HEK293 (cell line): ENCODE measurements around the gene PABPN1L.

ENCODE experiments used
- CTCF ChIA-PET: fragments of 350-600 bp; formaldehyde crosslinking; extraction: SDS; loops from one replicate; lab custom pipeline; 2021; ENCODE audit warnings: antibody characterized with exemption; lab: Yijun Ruan, JAX
- POLR2A ChIA-PET: fragments of 300-600 bp; formaldehyde crosslinking; extraction: SDS; loops from one replicate; lab custom pipeline; 2020; ENCODE audit warnings: antibody characterized with exemption, inconsistent platforms; lab: Yijun Ruan, JAX
- H3K27ac ChIP-seq: fragments of 200-500 bp; sonication (Bioruptor generic); 2 replicates; pipeline ENCODE4 v1.5.1; 2014; ENCODE audit warnings: low read depth, low read length, control low read depth, inconsistent platforms; ENCODE audit errors: extremely low read depth
- H3K36me3 ChIP-seq, 2 experiments: fragments of 200-500 bp in 1 of 2; sonication (Bioruptor generic) in 1 of 2; 1 replicate in 1 of 2; 2 replicates in 1 of 2; pipeline ENCODE4 v1.5.1; 2014 to 2017; ENCODE audit warnings: inconsistent platforms in 2 of 2, low read length in 2 of 2; ENCODE audit not compliant: control insufficient read depth in 2 of 2, insufficient read depth in 1 of 2
- H3K4me1 ChIP-seq: fragments of 200-500 bp; sonication (Bioruptor generic); 2 replicates; pipeline ENCODE4 v1.5.1; 2014; ENCODE audit warnings: mild to moderate bottlenecking, low read length, inconsistent platforms; ENCODE audit not compliant: control insufficient read depth, insufficient read depth
- H3K4me3 ChIP-seq: 2 replicates; pipeline ENCODE4 v1.5.1; 2011; ENCODE audit warnings: low read depth, mild to moderate bottlenecking, control low read depth, low read length, moderate library complexity
- H3K9me3 ChIP-seq: fragments of 200-500 bp; sonication (Bioruptor generic); 2 replicates; pipeline ENCODE4 v1.5.1; 2014; ENCODE audit warnings: low read depth, low read length, inconsistent platforms; ENCODE audit not compliant: control insufficient read depth, insufficient read depth
- BCL11B ChIP-seq: fragments of 450-650 bp; formaldehyde crosslinking; IDR thresholded peaks from 2 replicates; pipeline ENCODE4 v1.5.1; 2016; ENCODE audit warnings: low read depth, missing biosample characterization, missing genetic modification characterization
- GLI4 ChIP-seq: fragments of 450-650 bp; formaldehyde crosslinking; IDR thresholded peaks from 2 replicates; pipeline ENCODE4 v1.5.1; 2016; ENCODE audit warnings: missing biosample characterization, missing genetic modification characterization
- KLF10 ChIP-seq: fragments of 450-650 bp; IDR thresholded peaks from 2 replicates; pipeline ENCODE4 v1.5.1; 2018; ENCODE audit warnings: missing biosample characterization, mild to moderate bottlenecking, missing genetic modification characterization
- PRDM1 ChIP-seq: fragments of 450-650 bp; formaldehyde crosslinking; IDR thresholded peaks from 2 replicates; pipeline ENCODE4; 2016; ENCODE audit warnings: missing biosample characterization, missing genetic modification characterization
- ZBTB48 ChIP-seq: fragments of 450-650 bp; formaldehyde crosslinking; IDR thresholded peaks from 2 replicates; pipeline ENCODE4 v1.5.1; 2016; ENCODE audit warnings: missing biosample characterization, missing genetic modification characterization
- ZFHX2 ChIP-seq: fragments of 450-650 bp; formaldehyde crosslinking; conservative IDR thresholded peaks from 2 replicates; pipeline ENCODE4 v1.5.1; 2016; ENCODE audit warnings: missing biosample characterization, missing genetic modification characterization
- ZFP69B ChIP-seq: fragments of 450-650 bp; formaldehyde crosslinking; IDR thresholded peaks from 2 replicates; pipeline ENCODE4 v1.5.1; 2016; ENCODE audit warnings: missing biosample characterization, missing genetic modification characterization
- ZNF2 ChIP-seq: fragments of 450-650 bp; formaldehyde crosslinking; IDR thresholded peaks from 2 replicates; pipeline ENCODE4 v1.5.1; 2016; ENCODE audit warnings: missing biosample characterization, missing genetic modification characterization
- ZNF292 ChIP-seq: fragments of 450-650 bp; formaldehyde crosslinking; IDR thresholded peaks from 2 replicates; pipeline ENCODE4 v1.5.1; 2016; ENCODE audit warnings: low read depth, missing biosample characterization, missing genetic modification characterization, borderline replicate concordance
- ZNF37A ChIP-seq: fragments of 450-650 bp; IDR thresholded peaks from 2 replicates; pipeline ENCODE4 v1.5.1; 2018; ENCODE audit warnings: missing biosample characterization, missing genetic modification characterization
- ZNF529 ChIP-seq: fragments of 450-650 bp; formaldehyde crosslinking; IDR thresholded peaks from 2 replicates; pipeline ENCODE4 v1.5.1; 2017; ENCODE audit warnings: missing genetic modification characterization, missing biosample characterization; ENCODE audit not compliant: insufficient replicate concordance
- ZNF785 ChIP-seq: fragments of 450-650 bp; formaldehyde crosslinking; IDR thresholded peaks from 2 replicates; pipeline ENCODE4 v1.5.1; 2016; ENCODE audit warnings: missing biosample characterization, missing genetic modification characterization
- ZNF830 ChIP-seq: fragments of 450-650 bp; IDR thresholded peaks from 2 replicates; pipeline ENCODE4 v1.5.0; 2018; ENCODE audit warnings: missing biosample characterization, missing genetic modification characterization, low read depth, mild to moderate bottlenecking, moderate library complexity
- TF ChIP-seq, protein P1 (sequence below): fragments of 450-650 bp; formaldehyde crosslinking; IDR thresholded peaks from 2 replicates; pipeline ENCODE4 v1.5.1; 2016; ENCODE audit warnings: missing biosample characterization, missing genetic modification characterization
- TF ChIP-seq, protein P2 (sequence below): fragments of 450-650 bp; formaldehyde crosslinking; IDR thresholded peaks from 2 replicates; pipeline ENCODE4 v1.5.1; 2017; ENCODE audit warnings: missing biosample characterization, missing genetic modification characterization
- TF ChIP-seq, protein P3 (sequence below): fragments of 450-650 bp; formaldehyde crosslinking; IDR thresholded peaks from 2 replicates; pipeline ENCODE4 v1.5.0; 2017; ENCODE audit warnings: missing biosample characterization, missing genetic modification characterization, borderline replicate concordance
- TF ChIP-seq, protein P4 (sequence below): fragments of 450-650 bp; formaldehyde crosslinking; IDR thresholded peaks from 2 replicates; pipeline ENCODE4 v1.5.1; 2016; ENCODE audit warnings: missing biosample characterization, missing genetic modification characterization
- TF ChIP-seq, protein P5 (sequence below): fragments of 450-650 bp; formaldehyde crosslinking; IDR thresholded peaks from 2 replicates; pipeline ENCODE4 v1.5.1; 2017; ENCODE audit warnings: missing biosample characterization, missing genetic modification characterization
- TF ChIP-seq, protein P6 (sequence below): fragments of 450-650 bp; formaldehyde crosslinking; IDR thresholded peaks from 2 replicates; pipeline ENCODE4 v1.5.1; 2016; ENCODE audit warnings: missing biosample characterization, missing genetic modification characterization

PABPN1L gene

DNA sequence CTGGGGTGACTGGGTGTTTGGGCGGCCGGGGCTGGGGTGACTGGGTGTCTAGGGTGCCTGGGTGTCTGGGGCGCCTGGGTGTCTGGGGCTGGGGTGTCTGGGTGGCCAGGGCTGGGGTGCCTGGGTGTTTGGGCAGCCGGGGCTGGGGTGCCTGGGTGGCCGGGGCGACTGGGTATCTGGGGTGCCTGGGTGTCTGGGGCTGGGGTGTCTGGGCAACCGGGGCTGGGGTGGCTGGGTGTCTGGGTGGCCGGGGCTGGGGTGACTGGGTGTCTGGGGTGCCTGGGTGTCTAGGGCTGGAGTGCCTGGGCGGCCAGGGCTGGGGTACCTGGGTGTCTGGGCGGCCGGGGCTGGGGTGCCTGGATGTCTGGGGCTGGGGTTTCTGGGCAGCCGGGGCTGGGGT is 41.3 kb downstream of the PABPN1L start:
- H3K27ac ChIP-seq: no peak overlapping the region
- ChIA-PET CTCF (interaction anchor here (0.6 kb wide), 1 partner anchor 342 kb away, joined by 3 read pairs; no protein-coding TSS in a partner anchor), POLR2A (no interaction called here)
- H3K4me3 ChIP-seq: no peak overlapping the region
- TF ChIP-seq, protein P1, sequence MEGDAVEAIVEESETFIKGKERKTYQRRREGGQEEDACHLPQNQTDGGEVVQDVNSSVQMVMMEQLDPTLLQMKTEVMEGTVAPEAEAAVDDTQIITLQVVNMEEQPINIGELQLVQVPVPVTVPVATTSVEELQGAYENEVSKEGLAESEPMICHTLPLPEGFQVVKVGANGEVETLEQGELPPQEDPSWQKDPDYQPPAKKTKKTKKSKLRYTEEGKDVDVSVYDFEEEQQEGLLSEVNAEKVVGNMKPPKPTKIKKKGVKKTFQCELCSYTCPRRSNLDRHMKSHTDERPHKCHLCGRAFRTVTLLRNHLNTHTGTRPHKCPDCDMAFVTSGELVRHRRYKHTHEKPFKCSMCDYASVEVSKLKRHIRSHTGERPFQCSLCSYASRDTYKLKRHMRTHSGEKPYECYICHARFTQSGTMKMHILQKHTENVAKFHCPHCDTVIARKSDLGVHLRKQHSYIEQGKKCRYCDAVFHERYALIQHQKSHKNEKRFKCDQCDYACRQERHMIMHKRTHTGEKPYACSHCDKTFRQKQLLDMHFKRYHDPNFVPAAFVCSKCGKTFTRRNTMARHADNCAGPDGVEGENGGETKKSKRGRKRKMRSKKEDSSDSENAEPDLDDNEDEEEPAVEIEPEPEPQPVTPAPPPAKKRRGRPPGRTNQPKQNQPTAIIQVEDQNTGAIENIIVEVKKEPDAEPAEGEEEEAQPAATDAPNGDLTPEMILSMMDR (tag by site-specific recombination): no peak
- TF ChIP-seq BCL11B (no peak), ZNF785 (tag by site-specific recombination) (no peak), ZNF292 (tag by site-specific recombination) (no peak), ZBTB48 (tag by site-specific recombination) (no peak), ZNF37A (tag by site-specific recombination) (no peak), GLI4 (tag by site-specific recombination) (no peak), KLF10 (no peak), ZFHX2 (tag by site-specific recombination) (no peak), ZNF830 (tag by site-specific recombination) (no peak), ZFP69B (tag by site-specific recombination) (no peak), ZNF2 (tag by site-specific recombination) (no peak), PRDM1 (tag by site-specific recombination) (no peak), ZNF529 (no peak)
- TF ChIP-seq, protein P2, sequence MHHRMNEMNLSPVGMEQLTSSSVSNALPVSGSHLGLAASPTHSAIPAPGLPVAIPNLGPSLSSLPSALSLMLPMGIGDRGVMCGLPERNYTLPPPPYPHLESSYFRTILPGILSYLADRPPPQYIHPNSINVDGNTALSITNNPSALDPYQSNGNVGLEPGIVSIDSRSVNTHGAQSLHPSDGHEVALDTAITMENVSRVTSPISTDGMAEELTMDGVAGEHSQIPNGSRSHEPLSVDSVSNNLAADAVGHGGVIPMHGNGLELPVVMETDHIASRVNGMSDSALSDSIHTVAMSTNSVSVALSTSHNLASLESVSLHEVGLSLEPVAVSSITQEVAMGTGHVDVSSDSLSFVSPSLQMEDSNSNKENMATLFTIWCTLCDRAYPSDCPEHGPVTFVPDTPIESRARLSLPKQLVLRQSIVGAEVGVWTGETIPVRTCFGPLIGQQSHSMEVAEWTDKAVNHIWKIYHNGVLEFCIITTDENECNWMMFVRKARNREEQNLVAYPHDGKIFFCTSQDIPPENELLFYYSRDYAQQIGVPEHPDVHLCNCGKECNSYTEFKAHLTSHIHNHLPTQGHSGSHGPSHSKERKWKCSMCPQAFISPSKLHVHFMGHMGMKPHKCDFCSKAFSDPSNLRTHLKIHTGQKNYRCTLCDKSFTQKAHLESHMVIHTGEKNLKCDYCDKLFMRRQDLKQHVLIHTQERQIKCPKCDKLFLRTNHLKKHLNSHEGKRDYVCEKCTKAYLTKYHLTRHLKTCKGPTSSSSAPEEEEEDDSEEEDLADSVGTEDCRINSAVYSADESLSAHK: no peak
- TF ChIP-seq, protein P3, sequence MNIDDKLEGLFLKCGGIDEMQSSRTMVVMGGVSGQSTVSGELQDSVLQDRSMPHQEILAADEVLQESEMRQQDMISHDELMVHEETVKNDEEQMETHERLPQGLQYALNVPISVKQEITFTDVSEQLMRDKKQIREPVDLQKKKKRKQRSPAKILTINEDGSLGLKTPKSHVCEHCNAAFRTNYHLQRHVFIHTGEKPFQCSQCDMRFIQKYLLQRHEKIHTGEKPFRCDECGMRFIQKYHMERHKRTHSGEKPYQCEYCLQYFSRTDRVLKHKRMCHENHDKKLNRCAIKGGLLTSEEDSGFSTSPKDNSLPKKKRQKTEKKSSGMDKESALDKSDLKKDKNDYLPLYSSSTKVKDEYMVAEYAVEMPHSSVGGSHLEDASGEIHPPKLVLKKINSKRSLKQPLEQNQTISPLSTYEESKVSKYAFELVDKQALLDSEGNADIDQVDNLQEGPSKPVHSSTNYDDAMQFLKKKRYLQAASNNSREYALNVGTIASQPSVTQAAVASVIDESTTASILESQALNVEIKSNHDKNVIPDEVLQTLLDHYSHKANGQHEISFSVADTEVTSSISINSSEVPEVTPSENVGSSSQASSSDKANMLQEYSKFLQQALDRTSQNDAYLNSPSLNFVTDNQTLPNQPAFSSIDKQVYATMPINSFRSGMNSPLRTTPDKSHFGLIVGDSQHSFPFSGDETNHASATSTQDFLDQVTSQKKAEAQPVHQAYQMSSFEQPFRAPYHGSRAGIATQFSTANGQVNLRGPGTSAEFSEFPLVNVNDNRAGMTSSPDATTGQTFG (tag by site-specific recombination): no peak
- TF ChIP-seq, protein P4, sequence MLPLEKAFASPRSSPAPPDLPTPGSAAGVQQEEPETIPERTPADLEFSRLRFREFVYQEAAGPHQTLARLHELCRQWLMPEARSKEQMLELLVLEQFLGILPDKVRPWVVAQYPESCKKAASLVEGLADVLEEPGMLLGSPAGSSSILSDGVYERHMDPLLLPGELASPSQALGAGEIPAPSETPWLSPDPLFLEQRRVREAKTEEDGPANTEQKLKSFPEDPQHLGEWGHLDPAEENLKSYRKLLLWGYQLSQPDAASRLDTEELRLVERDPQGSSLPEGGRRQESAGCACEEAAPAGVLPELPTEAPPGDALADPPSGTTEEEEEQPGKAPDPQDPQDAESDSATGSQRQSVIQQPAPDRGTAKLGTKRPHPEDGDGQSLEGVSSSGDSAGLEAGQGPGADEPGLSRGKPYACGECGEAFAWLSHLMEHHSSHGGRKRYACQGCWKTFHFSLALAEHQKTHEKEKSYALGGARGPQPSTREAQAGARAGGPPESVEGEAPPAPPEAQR (tag by site-specific recombination): no peak
- TF ChIP-seq, protein P5, sequence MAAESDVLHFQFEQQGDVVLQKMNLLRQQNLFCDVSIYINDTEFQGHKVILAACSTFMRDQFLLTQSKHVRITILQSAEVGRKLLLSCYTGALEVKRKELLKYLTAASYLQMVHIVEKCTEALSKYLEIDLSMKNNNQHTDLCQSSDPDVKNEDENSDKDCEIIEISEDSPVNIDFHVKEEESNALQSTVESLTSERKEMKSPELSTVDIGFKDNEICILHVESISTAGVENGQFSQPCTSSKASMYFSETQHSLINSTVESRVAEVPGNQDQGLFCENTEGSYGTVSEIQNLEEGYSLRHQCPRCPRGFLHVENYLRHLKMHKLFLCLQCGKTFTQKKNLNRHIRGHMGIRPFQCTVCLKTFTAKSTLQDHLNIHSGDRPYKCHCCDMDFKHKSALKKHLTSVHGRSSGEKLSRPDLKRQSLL: no peak
- TF ChIP-seq, protein P6, sequence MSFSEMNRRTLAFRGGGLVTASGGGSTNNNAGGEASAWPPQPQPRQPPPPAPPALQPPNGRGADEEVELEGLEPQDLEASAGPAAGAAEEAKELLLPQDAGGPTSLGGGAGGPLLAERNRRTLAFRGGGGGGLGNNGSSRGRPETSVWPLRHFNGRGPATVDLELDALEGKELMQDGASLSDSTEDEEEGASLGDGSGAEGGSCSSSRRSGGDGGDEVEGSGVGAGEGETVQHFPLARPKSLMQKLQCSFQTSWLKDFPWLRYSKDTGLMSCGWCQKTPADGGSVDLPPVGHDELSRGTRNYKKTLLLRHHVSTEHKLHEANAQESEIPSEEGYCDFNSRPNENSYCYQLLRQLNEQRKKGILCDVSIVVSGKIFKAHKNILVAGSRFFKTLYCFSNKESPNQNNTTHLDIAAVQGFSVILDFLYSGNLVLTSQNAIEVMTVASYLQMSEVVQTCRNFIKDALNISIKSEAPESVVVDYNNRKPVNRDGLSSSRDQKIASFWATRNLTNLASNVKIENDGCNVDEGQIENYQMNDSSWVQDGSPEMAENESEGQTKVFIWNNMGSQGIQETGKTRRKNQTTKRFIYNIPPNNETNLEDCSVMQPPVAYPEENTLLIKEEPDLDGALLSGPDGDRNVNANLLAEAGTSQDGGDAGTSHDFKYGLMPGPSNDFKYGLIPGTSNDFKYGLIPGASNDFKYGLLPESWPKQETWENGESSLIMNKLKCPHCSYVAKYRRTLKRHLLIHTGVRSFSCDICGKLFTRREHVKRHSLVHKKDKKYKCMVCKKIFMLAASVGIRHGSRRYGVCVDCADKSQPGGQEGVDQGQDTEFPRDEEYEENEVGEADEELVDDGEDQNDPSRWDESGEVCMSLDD (tag by site-specific recombination): no peak
- no peaks in the 10 kb centered on the region for H3K9me3 ChIP-seq
- H3K4me1 ChIP-seq: no peaks in the 10 kb centered on the region
- peaks cover 0 to 8% of the 10 kb centered on the region in 2 experiments; a peak in 1 of 3 replicates for H3K36me3 ChIP-seq
